ENCODE results near the gene NANOS2.

NANOS2 gene

GRCh38 chr19:45927565-45928261, 13.1 kb upstream of the NANOS2 start:
- Histone ChIP-seq H3K36me3 (ENCODE audit: control insufficient read depth in 1 of 2, insufficient read depth in 2 of 2, low read length in 2 of 2) (no peaks in the 10 kb centered on the region), H2AFZ (ENCODE audit: insufficient read depth, low read length, poor library complexity) (no peak overlapping the region), H3K79me2 (ENCODE audit: control insufficient read depth, insufficient read depth, low read length, poor library complexity) (no peaks in the 10 kb centered on the region), H3K4me2 (ENCODE audit: low read length) (peak overlapping the region; percentile 52), H2BK12ac (ENCODE audit: low read length) (no peak overlapping the region), H3K27me3 (ENCODE audit: insufficient read depth, low read length) (no peaks in the 10 kb centered on the region), H3K23ac (ENCODE audit: low read length) (no peak overlapping the region), H2BK5ac (ENCODE audit: low read depth, low read length, poor library complexity) (no peak overlapping the region), H2AK5ac (ENCODE audit: low read length) (no peak overlapping the region), H3K18ac (ENCODE audit: low read length) (no peak overlapping the region), H3K79me1 (ENCODE audit: low read length) (peaks cover 3% of the 10 kb centered on the region), H3K4me3 (ENCODE audit: low read depth, low read length) (no peak overlapping the region), H3K9ac (ENCODE audit: low read length) (no peak overlapping the region), H3K27ac (ENCODE audit: low read depth, low read length) (no peak overlapping the region), H4K12ac (ENCODE audit: low read depth, low read length) (peak overlapping the region; percentile 16), H2BK120ac (ENCODE audit: insufficient read depth, low read length, poor library complexity) (no peak overlapping the region), H3K14ac (ENCODE audit: low read length) (no peak overlapping the region), H3K4me1 (ENCODE audit: control insufficient read depth in 1 of 2, insufficient read depth in 2 of 2, low read length in 2 of 2) (peaks cover 5 to 9% of the 10 kb centered on the region in 2 experiments), H3K9me3 (ENCODE audit: insufficient read depth, low read depth, low read length) (no peaks in the 10 kb centered on the region), H3K4ac (ENCODE audit: low read depth, low read length) (no peak overlapping the region), H4K8ac (ENCODE audit: low read depth, low read length) (peak overlapping the region; percentile 39), H4K91ac (ENCODE audit: low read depth, low read length) (peak overlapping the region; percentile 13)
- WGBS (ENCODE audit: extremely low coverage, insufficient coverage, insufficient read length) = no CpG with 5 or more reads among the region's 33 CpGs
- peak; percentile 95 to 99 for DNase-seq

DNA sequence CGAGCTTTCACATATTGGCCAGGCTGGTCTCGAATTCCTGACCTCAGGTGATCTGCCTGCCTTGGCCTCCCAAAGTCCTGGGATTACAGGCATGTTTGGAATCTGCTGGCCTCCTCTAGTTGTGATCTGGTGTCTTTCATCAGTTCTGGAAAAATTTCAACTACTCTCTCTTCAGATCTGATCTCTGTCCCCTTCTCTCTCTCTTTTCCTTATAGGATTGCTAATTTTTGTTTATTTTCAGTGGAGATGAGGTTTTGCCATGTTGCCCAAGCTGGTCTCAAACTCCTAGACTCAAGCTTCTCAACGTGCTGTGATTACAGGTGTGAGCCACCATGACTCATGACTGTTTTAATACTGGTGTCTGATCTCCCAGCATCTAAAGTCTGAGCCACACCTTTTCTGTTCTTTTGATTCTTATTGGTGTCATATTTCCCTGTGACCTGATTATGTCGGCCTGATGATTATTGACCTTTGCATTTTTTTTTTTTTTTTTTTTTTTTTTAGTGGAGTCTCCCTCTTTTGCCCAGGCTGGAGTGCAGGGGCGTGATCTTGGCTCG, 10.4 kb upstream of the NANOS2 start:
- Histone ChIP-seq H4K91ac (ENCODE audit: low read depth, low read length) (no peak overlapping the region), H2BK120ac (ENCODE audit: insufficient read depth, low read length, poor library complexity) (no peak overlapping the region), H2BK12ac (ENCODE audit: low read length) (no peak overlapping the region), H4K8ac (ENCODE audit: low read depth, low read length) (no peak overlapping the region), H3K79me2 (ENCODE audit: control insufficient read depth, insufficient read depth, low read length, poor library complexity) (no peaks in the 10 kb centered on the region), H3K27me3 (ENCODE audit: insufficient read depth, low read length) (no peaks in the 10 kb centered on the region), H2AK5ac (ENCODE audit: low read length) (no peak overlapping the region), H3K4me3 (ENCODE audit: low read depth, low read length) (no peak overlapping the region), H3K36me3 (ENCODE audit: control insufficient read depth in 1 of 2, insufficient read depth in 2 of 2, low read length in 2 of 2) (no peaks in the 10 kb centered on the region), H3K9ac (ENCODE audit: low read length) (no peak overlapping the region), H3K9me3 (ENCODE audit: insufficient read depth, low read depth, low read length) (no peaks in the 10 kb centered on the region), H3K79me1 (ENCODE audit: low read length) (peaks cover 3% of the 10 kb centered on the region), H3K27ac (ENCODE audit: low read depth, low read length) (no peak overlapping the region), H3K23ac (ENCODE audit: low read length) (no peak overlapping the region), H3K18ac (ENCODE audit: low read length) (no peak overlapping the region), H4K12ac (ENCODE audit: low read depth, low read length) (no peak overlapping the region), H3K4me1 (ENCODE audit: control insufficient read depth in 1 of 2, insufficient read depth in 2 of 2, low read length in 2 of 2) (peaks cover 5 to 9% of the 10 kb centered on the region in 2 experiments), H2BK5ac (ENCODE audit: low read depth, low read length, poor library complexity) (no peak overlapping the region), H3K14ac (ENCODE audit: low read length) (no peak overlapping the region), H2AFZ (ENCODE audit: insufficient read depth, low read length, poor library complexity) (no peak overlapping the region), H3K4me2 (ENCODE audit: low read length) (no peak overlapping the region), H3K4ac (ENCODE audit: low read depth, low read length) (no peak overlapping the region)
- DNase-seq = peak; percentile 65 to 85
- WGBS (ENCODE audit: extremely low coverage, insufficient coverage, insufficient read length) = no CpG with 5 or more reads among the region's 6 CpGs

- Histone ChIP-seq H2AK5ac (ENCODE audit: low read length) (no peak overlapping the region), H3K18ac (ENCODE audit: low read length) (no peak overlapping the region), H3K23ac (ENCODE audit: low read length) (no peak overlapping the region), H3K4me3 (ENCODE audit: low read depth, low read length) (no peak overlapping the region), H2BK12ac (ENCODE audit: low read length) (no peak overlapping the region), H3K9ac (ENCODE audit: low read length) (no peak overlapping the region), H2BK5ac (ENCODE audit: low read depth, low read length, poor library complexity) (no peak overlapping the region), H3K14ac (ENCODE audit: low read length) (no peak overlapping the region), H3K4me2 (ENCODE audit: low read length) (no peak overlapping the region), H3K4me1 (ENCODE audit: control insufficient read depth in 1 of 2, insufficient read depth in 2 of 2, low read length in 2 of 2) (peaks cover 3 to 4% of the 10 kb centered on the region in 2 experiments), H2AFZ (ENCODE audit: insufficient read depth, low read length, poor library complexity) (no peak overlapping the region), H4K12ac (ENCODE audit: low read depth, low read length) (no peak overlapping the region), H2BK120ac (ENCODE audit: insufficient read depth, low read length, poor library complexity) (no peak overlapping the region), H3K27ac (ENCODE audit: low read depth, low read length) (no peak overlapping the region), H3K36me3 (ENCODE audit: control insufficient read depth in 1 of 2, insufficient read depth in 2 of 2, low read length in 2 of 2) (no peaks in the 10 kb centered on the region), H3K79me2 (ENCODE audit: control insufficient read depth, insufficient read depth, low read length, poor library complexity) (no peaks in the 10 kb centered on the region), H3K9me3 (ENCODE audit: insufficient read depth, low read depth, low read length) (no peaks in the 10 kb centered on the region), H3K27me3 (ENCODE audit: insufficient read depth, low read length) (no peaks in the 10 kb centered on the region), H3K79me1 (ENCODE audit: low read length) (no peaks in the 10 kb centered on the region), H4K8ac (ENCODE audit: low read depth, low read length) (no peak overlapping the region), H3K4ac (ENCODE audit: low read depth, low read length) (no peak overlapping the region), H4K91ac (ENCODE audit: low read depth, low read length) (no peak overlapping the region)
- no CpG with 5 or more reads among the region's 9 CpGs for WGBS (ENCODE audit: extremely low coverage, insufficient coverage, insufficient read length)
- DNase-seq = peak in 1 of 2 donors; percentile 40
Measured at GRCh38 chr19:45922281-45922680, 7.7 kb upstream of the NANOS2 start.

DNA sequence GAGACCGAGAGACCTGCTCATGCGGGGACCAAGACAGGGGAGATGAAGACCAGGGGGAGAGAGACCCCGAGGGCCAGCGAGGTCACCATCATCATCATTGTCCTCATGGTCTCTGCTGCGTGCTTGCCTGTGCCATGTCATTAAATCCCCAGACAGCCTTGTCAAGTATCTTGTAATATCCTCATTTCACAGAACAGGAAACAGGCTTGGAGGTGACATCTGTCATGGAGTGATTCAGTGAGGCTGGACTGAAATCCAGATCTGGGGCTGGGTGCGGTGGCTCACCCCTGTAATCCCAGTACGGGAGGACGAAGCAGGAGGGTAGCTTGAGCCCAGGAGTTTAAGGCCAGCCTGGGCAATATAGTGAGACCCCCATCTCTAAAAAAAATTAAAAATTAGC, 5.9 kb upstream of the NANOS2 start:
- Histone ChIP-seq H3K36me3 (ENCODE audit: control insufficient read depth in 1 of 2, insufficient read depth in 2 of 2, low read length in 2 of 2) (no peaks in the 10 kb centered on the region), H3K23ac (ENCODE audit: low read length) (no peak overlapping the region), H4K12ac (ENCODE audit: low read depth, low read length) (no peak overlapping the region), H3K27me3 (ENCODE audit: insufficient read depth, low read length) (no peaks in the 10 kb centered on the region), H3K4ac (ENCODE audit: low read depth, low read length) (no peak overlapping the region), H3K14ac (ENCODE audit: low read length) (no peak overlapping the region), H2BK5ac (ENCODE audit: low read depth, low read length, poor library complexity) (no peak overlapping the region), H3K27ac (ENCODE audit: low read depth, low read length) (no peak overlapping the region), H3K79me1 (ENCODE audit: low read length) (no peaks in the 10 kb centered on the region), H3K4me3 (ENCODE audit: low read depth, low read length) (no peak overlapping the region), H3K18ac (ENCODE audit: low read length) (no peak overlapping the region), H4K8ac (ENCODE audit: low read depth, low read length) (no peak overlapping the region), H3K9me3 (ENCODE audit: insufficient read depth, low read depth, low read length) (no peaks in the 10 kb centered on the region), H3K9ac (ENCODE audit: low read length) (no peak overlapping the region), H3K4me2 (ENCODE audit: low read length) (no peak overlapping the region), H2BK120ac (ENCODE audit: insufficient read depth, low read length, poor library complexity) (no peak overlapping the region), H2AFZ (ENCODE audit: insufficient read depth, low read length, poor library complexity) (no peak overlapping the region), H3K4me1 (ENCODE audit: control insufficient read depth in 1 of 2, insufficient read depth in 2 of 2, low read length in 2 of 2) (peaks cover 3 to 4% of the 10 kb centered on the region in 2 experiments), H2BK12ac (ENCODE audit: low read length) (no peak overlapping the region), H2AK5ac (ENCODE audit: low read length) (no peak overlapping the region), H3K79me2 (ENCODE audit: control insufficient read depth, insufficient read depth, low read length, poor library complexity) (no peaks in the 10 kb centered on the region), H4K91ac (ENCODE audit: low read depth, low read length) (no peak overlapping the region)
- DNase-seq = no peak
- WGBS (ENCODE audit: extremely low coverage, insufficient coverage, insufficient read length) = no CpG with 5 or more reads among the region's 8 CpGs
